MM.1S (cell line): Measurements from ENCODE around the gene NDUFS6.

Experiments
- CTCF ChIP-seq: fragments of 300-600 bp; sonication (generic); IDR thresholded peaks from 2 replicates; pipeline ENCODE4 v1.5.1; 2016; ENCODE audit warnings: antibody characterized with exemption, low read length, mixed read lengths
- EZH2 ChIP-seq: fragments of 300-600 bp; sonication (generic); optimal IDR thresholded peaks from 2 replicates; pipeline ENCODE3; 2017; ENCODE audit warnings: low read depth, mild to moderate bottlenecking, antibody characterized with exemption, low read length, mixed read lengths
- EZH2phosphoT487 ChIP-seq: fragments of 300-600 bp; sonication (generic); IDR thresholded peaks from 2 replicates; pipeline ENCODE4 v1.6.1; 2018; ENCODE audit warnings: antibody characterized with exemption, low read length

- TF ChIP-seq CTCF (no peak), EZH2phosphoT487 (no peak), EZH2 (no peak)
Measured at GRCh38 chr5:1759378-1759970, 41.7 kb upstream of the NDUFS6 start.
